AG09309 (cell line): Measurements from ENCODE around the gene TRIM62.

Source experiments
- DNase-seq: peaks from one replicate; pipeline ENCODE4 v3.0.0-alpha.2; 2010; ENCODE audit warnings: low read depth
- H3K4me3 ChIP-seq: 2 replicates; pipeline ENCODE4 v1.5.1; 2011; ENCODE audit warnings: mild to moderate bottlenecking, low read depth, low read length, moderate library complexity; ENCODE audit not compliant: control insufficient read depth
- TF ChIP-seq, protein P1 (sequence below): IDR thresholded peaks from 2 replicates; pipeline ENCODE4 v1.5.1; 2011; ENCODE audit warnings: mild to moderate bottlenecking, low read depth, low read length, inconsistent platforms; ENCODE audit not compliant: insufficient read depth, control insufficient read depth; ENCODE audit errors: missing control alignments

TRIM62 gene

GRCh38 chr1:33097762-33098161, 84.1 kb downstream of the TRIM62 start:
- DNase-seq: no peak
- TF ChIP-seq, protein P1, sequence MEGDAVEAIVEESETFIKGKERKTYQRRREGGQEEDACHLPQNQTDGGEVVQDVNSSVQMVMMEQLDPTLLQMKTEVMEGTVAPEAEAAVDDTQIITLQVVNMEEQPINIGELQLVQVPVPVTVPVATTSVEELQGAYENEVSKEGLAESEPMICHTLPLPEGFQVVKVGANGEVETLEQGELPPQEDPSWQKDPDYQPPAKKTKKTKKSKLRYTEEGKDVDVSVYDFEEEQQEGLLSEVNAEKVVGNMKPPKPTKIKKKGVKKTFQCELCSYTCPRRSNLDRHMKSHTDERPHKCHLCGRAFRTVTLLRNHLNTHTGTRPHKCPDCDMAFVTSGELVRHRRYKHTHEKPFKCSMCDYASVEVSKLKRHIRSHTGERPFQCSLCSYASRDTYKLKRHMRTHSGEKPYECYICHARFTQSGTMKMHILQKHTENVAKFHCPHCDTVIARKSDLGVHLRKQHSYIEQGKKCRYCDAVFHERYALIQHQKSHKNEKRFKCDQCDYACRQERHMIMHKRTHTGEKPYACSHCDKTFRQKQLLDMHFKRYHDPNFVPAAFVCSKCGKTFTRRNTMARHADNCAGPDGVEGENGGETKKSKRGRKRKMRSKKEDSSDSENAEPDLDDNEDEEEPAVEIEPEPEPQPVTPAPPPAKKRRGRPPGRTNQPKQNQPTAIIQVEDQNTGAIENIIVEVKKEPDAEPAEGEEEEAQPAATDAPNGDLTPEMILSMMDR: no peak
- no peak overlapping the region for H3K4me3 ChIP-seq

GRCh38 chr1:33097137-33097611, 84.7 kb downstream of the TRIM62 start:
- TF ChIP-seq, protein P1: no peak
- DNase-seq: no peak
- H3K4me3 ChIP-seq: no peak overlapping the region

DNA sequence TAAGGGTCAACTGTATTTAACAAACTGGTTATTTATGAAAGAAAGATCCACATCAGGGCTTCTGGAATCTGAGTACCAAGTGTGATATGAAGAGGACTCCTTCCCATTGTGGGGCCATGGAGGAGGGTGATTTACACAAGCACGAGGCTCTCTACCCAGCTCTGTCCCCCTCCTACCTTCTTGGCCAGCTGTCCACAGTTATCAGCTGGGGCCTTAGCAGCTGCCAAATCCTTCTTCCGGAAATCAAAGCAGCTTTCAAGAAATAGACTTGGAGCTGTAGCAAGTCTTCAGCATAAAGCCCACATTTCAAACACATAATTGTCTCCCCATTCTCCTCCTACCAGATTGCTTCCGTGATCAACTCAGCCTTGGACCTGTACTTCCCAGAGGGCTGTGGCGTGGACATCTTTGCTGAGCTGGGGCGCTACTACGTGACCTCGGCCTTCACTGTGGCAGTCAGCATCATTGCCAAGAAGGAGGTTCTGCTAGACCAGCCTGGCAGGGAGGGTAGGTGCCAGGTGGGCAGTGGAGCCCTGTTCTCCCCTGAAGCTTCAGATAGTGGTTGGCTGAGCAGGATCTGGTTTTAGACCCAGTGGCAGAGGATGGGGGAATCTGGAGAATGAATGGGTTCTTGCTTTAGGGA, 85.4 kb downstream of the TRIM62 start:
- no peak for DNase-seq
- TF ChIP-seq, protein P1: no peak

More for the DNA sequence above, 85.4 kb downstream of the TRIM62 start:
- H3K4me3 ChIP-seq: no peak overlapping the region
